Chondrocyte (in vitro differentiated cells): Measurements from ENCODE around the gene ANKRD12. TPM values are rescaled to one million over a fixed set of nuclear protein-coding genes. Genes with fewer than 3 reads are reported as not detected.
A peak's percentile ranks its signal among the peaks of the same experiment; 100 is the strongest.

Source experiments
- DNase-seq: peaks from one replicate; pipeline ENCODE4 v3.0.0; 2021; ENCODE audit warnings: mixed read lengths, low spot score
- H3K27ac Mint-ChIP-seq: one replicate; pipeline ENCODE4 v1.8.0; 2021; ENCODE audit warnings: mild to moderate bottlenecking, moderate library complexity, mixed read lengths; ENCODE audit not compliant: unreplicated experiment
- H3K27me3 Mint-ChIP-seq: 2 replicates; pipeline ENCODE4 v1.8.0; 2021; ENCODE audit warnings: low read depth, mixed read lengths
- H3K36me3 Mint-ChIP-seq: 2 replicates; pipeline ENCODE4 v1.8.0; 2021; ENCODE audit warnings: low read depth, mixed read lengths
- H3K4me1 Mint-ChIP-seq: 2 replicates; pipeline ENCODE4 v1.8.0; 2021; ENCODE audit warnings: low read depth, mild to moderate bottlenecking, mixed read lengths
- H3K4me3 Mint-ChIP-seq: one replicate; pipeline ENCODE4 v1.8.0; 2021; ENCODE audit warnings: mild to moderate bottlenecking, moderate library complexity, mixed read lengths; ENCODE audit not compliant: unreplicated experiment
- H3K9me3 Mint-ChIP-seq: 2 replicates; pipeline ENCODE4 v1.8.0; 2021; ENCODE audit warnings: low read depth, mixed read lengths
- total RNA-seq: library from RNA; stranded (reverse); gene quantifications from 3 replicates; pipeline ENCODE4 v1.2.1, GENCODE V29; 2021
- TF ChIP-seq, protein P1 (sequence below): fragments of 200-600 bp; sonication (generic); IDR thresholded peaks from 2 replicates; pipeline ENCODE4 v1.5.0; 2021; ENCODE audit warnings: antibody characterized with exemption, mild to moderate bottlenecking, moderate library complexity

ANKRD12 gene
- total RNA-seq, 1 donor from 2014 or later: 34.0 TPM

DNA sequence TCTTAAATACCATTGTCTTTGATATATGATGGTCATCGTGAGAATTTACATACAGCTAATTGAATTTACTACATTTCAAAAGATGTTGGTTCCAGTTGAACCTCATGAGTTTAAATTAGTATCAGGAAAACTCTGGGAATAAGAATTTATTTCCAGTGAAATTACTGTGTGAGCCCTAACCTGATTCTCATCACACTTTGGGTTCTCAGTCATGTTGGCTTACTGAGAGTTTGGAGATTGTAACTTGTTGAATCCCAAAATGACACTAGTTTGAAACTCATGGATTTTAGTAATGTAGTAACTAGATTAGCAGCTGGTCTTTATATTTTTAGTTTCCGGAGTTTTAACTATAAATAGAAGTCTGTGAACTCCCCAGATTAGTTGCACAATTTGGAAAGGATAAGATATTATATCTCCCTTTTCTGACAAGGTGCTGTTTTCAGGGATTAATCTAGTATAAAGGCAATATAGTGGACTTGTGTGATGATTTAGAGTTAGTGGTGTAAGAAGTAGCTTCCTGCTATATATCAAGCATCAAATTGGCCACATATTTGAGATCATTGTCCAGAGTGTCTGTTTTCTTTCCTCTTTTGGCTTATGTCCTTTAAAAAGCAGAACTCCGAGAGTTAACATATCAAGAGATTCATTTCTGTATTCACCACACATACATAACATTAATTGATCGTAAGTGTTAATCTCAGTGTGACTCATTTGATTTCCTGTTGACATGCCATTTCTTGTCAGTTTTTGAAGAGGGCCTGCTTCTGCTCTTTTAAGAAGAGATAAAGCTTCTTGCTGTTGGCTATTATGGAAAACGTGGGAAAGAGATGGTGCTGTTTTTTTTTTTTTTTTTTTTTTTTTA is 18.4 kb upstream of the ANKRD12 start:
- DNase-seq: no peak
- H3K27ac Mint-ChIP-seq: peak overlapping the region; percentile 91

DNA sequence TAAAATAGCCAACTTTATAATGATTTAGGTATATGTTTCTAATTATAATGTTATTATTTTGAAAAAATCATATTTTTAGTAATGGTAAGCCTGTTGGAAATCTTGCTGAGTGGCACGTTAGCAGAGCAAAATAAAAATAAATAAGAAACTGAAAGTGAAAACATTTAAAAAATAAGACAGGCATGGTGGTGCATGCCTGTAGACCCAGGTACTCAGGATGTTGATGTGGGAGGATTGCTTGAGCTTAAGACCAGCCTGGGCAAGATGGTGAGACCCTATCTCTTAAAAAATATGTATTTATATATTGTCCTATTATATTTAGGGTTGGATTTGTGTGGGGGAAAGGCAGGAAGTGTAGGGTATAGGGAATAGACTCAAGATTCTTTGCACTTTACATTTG is 15.8 kb upstream of the ANKRD12 start:
- TF ChIP-seq, protein P1, sequence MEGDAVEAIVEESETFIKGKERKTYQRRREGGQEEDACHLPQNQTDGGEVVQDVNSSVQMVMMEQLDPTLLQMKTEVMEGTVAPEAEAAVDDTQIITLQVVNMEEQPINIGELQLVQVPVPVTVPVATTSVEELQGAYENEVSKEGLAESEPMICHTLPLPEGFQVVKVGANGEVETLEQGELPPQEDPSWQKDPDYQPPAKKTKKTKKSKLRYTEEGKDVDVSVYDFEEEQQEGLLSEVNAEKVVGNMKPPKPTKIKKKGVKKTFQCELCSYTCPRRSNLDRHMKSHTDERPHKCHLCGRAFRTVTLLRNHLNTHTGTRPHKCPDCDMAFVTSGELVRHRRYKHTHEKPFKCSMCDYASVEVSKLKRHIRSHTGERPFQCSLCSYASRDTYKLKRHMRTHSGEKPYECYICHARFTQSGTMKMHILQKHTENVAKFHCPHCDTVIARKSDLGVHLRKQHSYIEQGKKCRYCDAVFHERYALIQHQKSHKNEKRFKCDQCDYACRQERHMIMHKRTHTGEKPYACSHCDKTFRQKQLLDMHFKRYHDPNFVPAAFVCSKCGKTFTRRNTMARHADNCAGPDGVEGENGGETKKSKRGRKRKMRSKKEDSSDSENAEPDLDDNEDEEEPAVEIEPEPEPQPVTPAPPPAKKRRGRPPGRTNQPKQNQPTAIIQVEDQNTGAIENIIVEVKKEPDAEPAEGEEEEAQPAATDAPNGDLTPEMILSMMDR: no peak
- H3K36me3 Mint-ChIP-seq: peaks cover 7% of the 10 kb centered on the region
- no peak overlapping the region for H3K4me3 Mint-ChIP-seq
- peaks cover 47% of the 10 kb centered on the region for H3K4me1 Mint-ChIP-seq
- H3K9me3 Mint-ChIP-seq: no peaks in the 10 kb centered on the region
- no peak overlapping the region for H3K27ac Mint-ChIP-seq
- H3K27me3 Mint-ChIP-seq: no peaks in the 10 kb centered on the region
- DNase-seq: no peak

More for the DNA sequence above, 18.4 kb upstream of the ANKRD12 start:
- no peaks in the 10 kb centered on the region for H3K27me3 Mint-ChIP-seq
- H3K4me1 Mint-ChIP-seq: peaks cover 52% of the 10 kb centered on the region
- TF ChIP-seq, protein P1: no peak
- H3K9me3 Mint-ChIP-seq: no peaks in the 10 kb centered on the region
- no peak overlapping the region for H3K4me3 Mint-ChIP-seq
- H3K36me3 Mint-ChIP-seq: peaks cover 2% of the 10 kb centered on the region

DNA sequence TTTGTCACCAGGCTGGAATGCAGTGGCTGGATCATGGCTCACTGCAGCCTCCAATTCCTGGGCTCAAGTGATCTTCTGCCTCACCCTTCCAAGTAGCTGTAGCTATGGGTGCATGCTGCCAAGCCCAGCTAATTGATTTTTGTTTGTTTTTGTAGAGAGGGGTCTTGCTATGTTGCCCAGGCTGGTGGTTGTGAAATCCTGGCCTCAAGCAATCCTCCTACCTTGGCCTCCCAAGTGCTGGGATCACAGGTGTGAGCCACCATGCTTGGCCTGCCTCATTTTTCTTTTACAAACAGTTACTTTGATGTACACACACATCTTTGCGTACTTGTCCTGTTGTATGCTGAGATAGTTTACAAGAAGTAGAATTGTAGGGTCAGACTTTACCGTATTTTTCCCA is 13.1 kb upstream of the ANKRD12 start:
- no peak for DNase-seq
- Mint-ChIP-seq H3K27me3 (no peaks in the 10 kb centered on the region), H3K4me3 (no peak overlapping the region), H3K4me1 (peaks cover 24% of the 10 kb centered on the region), H3K36me3 (peaks cover 15% of the 10 kb centered on the region), H3K27ac (no peak overlapping the region), H3K9me3 (no peaks in the 10 kb centered on the region)
- TF ChIP-seq, protein P1: no peak

DNA sequence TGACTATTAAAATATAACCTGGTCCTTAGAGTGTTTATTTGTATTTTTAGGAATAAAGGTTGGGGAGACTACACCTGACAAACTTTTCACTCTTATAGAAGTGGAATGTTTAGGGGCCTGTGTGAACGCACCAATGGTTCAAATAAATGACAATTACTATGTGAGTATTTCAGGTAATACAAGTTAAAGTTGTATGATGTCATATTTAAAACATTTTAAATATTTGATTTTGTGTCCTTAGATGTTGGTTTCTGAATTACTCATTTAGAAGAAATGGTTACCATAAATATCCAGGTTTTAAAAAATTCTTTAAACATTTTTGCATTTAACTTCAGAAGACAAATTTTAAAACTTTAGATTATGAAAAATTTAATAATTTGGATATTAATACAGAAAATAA is 11.8 kb upstream of the ANKRD12 start:
- Mint-ChIP-seq H3K9me3 (no peaks in the 10 kb centered on the region), H3K36me3 (peaks cover 19% of the 10 kb centered on the region), H3K4me3 (no peak overlapping the region), H3K27me3 (no peaks in the 10 kb centered on the region), H3K4me1 (peaks cover 19% of the 10 kb centered on the region), H3K27ac (no peak overlapping the region)
- no peak for DNase-seq
- TF ChIP-seq, protein P1: no peak

DNA sequence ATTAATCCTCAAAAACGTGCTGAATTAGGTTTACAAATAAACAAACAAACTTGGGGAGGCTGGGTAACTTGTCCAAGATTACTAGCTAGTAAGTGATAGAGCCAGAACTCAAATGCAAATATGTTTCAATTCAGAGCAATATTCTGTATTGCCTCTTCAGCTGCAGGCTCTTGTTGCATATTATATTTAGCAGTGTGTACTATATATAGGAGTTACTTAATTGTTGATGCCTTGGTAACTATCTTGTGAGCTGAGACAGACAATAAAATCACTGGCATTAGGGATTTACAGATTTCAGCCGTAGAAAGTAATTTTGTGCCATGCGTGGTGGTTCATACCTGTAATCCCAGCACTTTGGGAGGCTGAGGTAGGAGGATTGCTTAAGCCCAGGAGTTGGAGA is 10.2 kb upstream of the ANKRD12 start:
- TF ChIP-seq, protein P1: no peak
- peaks cover 19% of the 10 kb centered on the region for H3K36me3 Mint-ChIP-seq

More for the DNA sequence above, 10.2 kb upstream of the ANKRD12 start:
- H3K4me1 Mint-ChIP-seq: peaks cover 19% of the 10 kb centered on the region
- H3K27me3 Mint-ChIP-seq: no peaks in the 10 kb centered on the region
- no peak for DNase-seq
- no peak overlapping the region for H3K27ac Mint-ChIP-seq
- H3K4me3 Mint-ChIP-seq: no peak overlapping the region
- no peaks in the 10 kb centered on the region for H3K9me3 Mint-ChIP-seq
